GM10266 (cell line): ENCODE measurements around the gene PXMP2.

ENCODE experiments used
- DNase-seq: peaks from one replicate; pipeline ENCODE4 v3.0.0; 2012; ENCODE audit errors: extremely low spot score
- CTCF ChIP-seq: IDR thresholded peaks from 2 replicates; pipeline ENCODE4 v1.5.1; 2012; ENCODE audit warnings: mild to moderate bottlenecking, low read depth; ENCODE audit not compliant: control insufficient read depth, insufficient read depth; ENCODE audit errors: missing control alignments

PXMP2 gene

DNA sequence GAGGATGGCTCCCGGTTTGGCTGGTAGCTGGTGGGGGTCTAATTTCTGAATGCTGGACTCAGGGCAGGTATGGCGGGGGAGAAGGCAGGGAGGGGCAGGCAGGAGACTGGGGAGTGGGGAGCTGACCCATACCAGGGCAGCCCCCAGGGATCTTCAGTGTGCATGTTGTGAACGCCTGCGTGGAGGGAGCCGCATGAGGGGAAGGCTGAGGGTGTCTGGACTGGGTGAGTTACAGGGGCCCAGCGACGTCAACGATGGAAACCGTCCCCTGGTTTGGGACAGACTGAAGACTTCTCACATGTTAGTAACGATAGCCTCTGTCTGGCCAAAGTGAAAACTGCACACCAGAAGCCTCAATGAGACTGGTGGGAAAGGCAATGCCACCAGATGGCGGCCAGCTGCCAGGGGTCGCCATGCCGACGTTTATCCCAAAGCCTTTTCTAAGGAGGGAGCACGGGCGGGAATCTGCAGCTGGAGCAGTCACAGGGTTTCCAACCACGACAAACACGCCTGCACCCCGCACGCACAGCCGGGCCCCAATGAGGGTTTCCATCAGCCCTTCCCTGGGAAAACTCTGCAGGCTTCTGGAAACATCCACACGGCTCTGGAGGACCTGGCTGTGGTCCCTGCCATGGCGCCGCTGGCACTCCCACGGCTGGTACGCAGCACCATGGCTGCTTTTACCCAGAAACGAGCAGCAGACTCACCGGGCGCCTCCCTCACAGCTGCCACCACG is 37.3 kb downstream of the PXMP2 start:
- DNase-seq = no peak
- no peak for TF ChIP-seq CTCF

GRCh38 chr12:132726386-132726785 is 39.0 kb downstream of the PXMP2 start:
- TF ChIP-seq CTCF = no peak
- no peak for DNase-seq

GRCh38 chr12:132727091-132727794 is 39.9 kb downstream of the PXMP2 start:
- no peak for DNase-seq
- TF ChIP-seq CTCF = no peak

DNA sequence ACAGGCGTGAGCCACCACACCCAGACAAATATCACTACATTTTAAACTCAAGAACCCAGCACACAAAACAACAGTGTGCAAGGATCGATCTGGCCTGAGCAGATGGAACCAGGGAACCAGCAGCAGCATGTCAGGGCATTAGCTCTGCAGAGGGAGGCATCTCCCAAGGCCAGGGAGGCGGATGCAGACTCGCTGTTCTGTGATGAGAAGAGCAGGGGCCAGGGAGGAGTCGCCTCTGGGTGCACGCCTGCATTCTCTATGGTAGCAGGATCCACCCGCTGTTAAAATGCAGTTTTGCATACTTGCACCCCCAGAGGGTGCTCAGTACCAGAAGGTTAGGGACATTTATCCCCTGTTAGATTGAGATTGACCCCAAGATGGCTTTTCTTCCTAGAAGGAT is 41.1 kb downstream of the PXMP2 start:
- no peak for TF ChIP-seq CTCF
- DNase-seq = no peak

DNA sequence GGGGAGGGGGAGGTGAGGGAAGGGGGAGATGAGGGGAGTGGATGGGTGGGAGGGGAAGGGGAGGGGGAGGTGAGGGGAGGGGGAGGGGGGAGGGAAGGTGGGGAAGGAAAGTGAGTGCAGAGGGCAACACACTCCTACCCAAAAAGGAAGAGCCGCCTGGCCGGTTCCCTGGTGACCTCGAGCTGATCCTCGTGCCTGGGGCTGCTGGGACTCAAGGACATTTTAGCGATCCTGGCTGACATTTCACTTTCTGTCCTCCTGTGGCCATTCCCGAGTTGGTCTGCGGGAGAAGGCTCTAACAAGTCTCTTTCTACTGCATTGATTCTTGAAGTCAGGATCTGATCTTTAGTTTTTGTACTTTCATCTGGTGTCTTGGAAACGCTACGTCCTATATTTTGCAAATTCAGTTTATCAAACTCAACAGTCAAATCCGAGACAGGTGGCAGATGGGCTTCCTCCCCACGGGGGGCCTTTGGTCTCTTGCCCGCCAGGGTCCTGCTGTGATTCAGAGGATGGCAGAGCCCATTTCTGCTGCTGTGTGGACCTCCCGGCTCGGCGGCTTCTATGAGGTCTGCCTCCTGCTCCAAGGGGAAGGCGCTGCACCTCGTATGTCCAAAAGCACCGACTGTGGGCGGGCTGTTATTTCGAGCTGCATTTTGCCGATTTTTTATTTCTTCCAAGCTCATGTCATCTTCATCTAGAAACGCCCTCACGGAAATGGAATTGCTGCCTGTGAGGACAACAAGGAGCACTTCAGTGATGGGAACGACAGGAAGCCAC is 42.3 kb downstream of the PXMP2 start:
- no peak for DNase-seq
- no peak for TF ChIP-seq CTCF

- DNase-seq = no peak
These were observed 43.0 kb downstream of the PXMP2 start for GRCh38 chr12:132730353-132730752.

More at GRCh38 chr12:132730353-132730752, 43.0 kb downstream of the PXMP2 start:
- TF ChIP-seq CTCF = no peak
